ENCODE data around the gene NFILZ.

NFILZ gene

GRCh38 chr19:8657869-8658268 lies 27.4 kb downstream of the NFILZ start:
- DNase-seq (ENCODE audit: low read depth) = no peak
- no peak for TF ChIP-seq CTCF (IDR thresholded peaks at IDR 0.05; ENCODE audit: insufficient read depth, low read depth, low read length, missing control alignments)
- no peak overlapping the region for H3K4me3 ChIP-seq (ENCODE audit: low read length)

DNA sequence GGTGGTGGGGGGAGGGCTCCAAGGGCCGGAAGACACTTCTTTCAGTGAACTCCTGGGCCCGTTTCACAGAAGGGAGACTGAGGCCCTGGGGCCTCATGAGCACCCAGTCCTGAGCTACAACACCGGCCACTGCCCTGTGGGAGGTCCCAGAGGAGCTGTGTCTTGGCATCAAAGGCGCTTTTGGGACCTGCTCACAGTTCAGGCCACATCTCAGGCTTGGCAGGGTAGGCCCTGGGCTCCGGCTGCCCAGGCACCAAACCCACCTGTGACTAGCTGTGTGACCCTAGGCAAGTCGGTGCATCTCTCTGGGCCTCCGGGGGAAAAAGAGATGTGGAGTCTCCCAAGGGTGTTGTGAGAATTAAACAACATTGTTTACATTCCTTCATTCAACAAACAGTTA lies 29.5 kb downstream of the NFILZ start:
- no peak overlapping the region for H3K4me3 ChIP-seq (ENCODE audit: low read length)
- DNase-seq (ENCODE audit: low read depth) = no peak
- TF ChIP-seq CTCF (IDR thresholded peaks at IDR 0.05; ENCODE audit: insufficient read depth, low read depth, low read length, missing control alignments) = no peak

GRCh38 chr19:8662263-8662662 lies 31.8 kb downstream of the NFILZ start:
- H3K4me3 ChIP-seq (ENCODE audit: low read length) = no peak overlapping the region
- no peak for TF ChIP-seq CTCF (IDR thresholded peaks at IDR 0.05; ENCODE audit: insufficient read depth, low read depth, low read length, missing control alignments)
- no peak for DNase-seq (ENCODE audit: low read depth)

DNA sequence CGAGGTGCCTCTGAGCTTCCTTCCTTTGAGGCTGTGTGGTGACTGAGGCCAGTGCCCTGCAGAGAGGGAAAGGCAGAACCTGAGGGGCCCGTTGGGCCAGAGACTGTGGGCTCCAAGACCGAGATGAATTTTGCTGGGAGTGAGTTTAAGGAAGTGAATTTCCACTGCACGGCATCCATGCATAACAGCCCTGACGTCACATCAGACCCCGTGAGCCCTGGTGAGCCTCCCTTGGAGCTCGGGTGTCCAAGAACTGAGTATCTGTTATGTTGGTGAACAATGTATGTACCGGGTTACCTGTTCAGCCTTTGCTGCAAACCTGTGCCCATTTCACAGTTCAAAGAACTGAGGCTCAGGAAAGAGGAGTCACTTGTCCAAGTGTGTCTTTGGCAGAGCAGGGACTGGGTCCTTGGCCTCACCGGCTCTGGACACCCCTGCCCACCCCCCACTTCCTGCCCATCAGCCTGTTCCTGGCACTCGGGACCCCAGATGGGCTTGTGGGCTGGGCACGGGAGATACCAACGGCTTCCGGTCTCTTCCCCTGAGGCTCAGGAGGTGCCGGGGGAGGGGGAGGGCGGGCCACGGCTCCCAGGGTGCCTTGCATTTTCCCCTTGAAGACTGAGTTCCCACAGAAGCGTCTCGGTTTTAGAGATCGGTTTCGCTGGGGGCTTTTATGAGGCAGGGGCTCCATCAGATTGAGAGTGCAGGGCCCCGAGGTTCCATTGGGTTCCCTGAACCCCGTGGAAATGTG lies 33.7 kb downstream of the NFILZ start:
- no peak for DNase-seq (ENCODE audit: low read depth)
- TF ChIP-seq CTCF (IDR thresholded peaks at IDR 0.05; ENCODE audit: insufficient read depth, low read depth, low read length, missing control alignments) = no peak
- H3K4me3 ChIP-seq (ENCODE audit: low read length) = no peak overlapping the region

GRCh38 chr19:8664671-8665057 lies 34.2 kb downstream of the NFILZ start:
- TF ChIP-seq CTCF (IDR thresholded peaks at IDR 0.05; ENCODE audit: insufficient read depth, low read depth, low read length, missing control alignments) = no peak
- DNase-seq (ENCODE audit: low read depth) = no peak
- no peak overlapping the region for H3K4me3 ChIP-seq (ENCODE audit: low read length)

GRCh38 chr19:8665468-8666213 lies 35.2 kb downstream of the NFILZ start:
- no peak for DNase-seq (ENCODE audit: low read depth)
- no peak for TF ChIP-seq CTCF (IDR thresholded peaks at IDR 0.05; ENCODE audit: insufficient read depth, low read depth, low read length, missing control alignments)
- H3K4me3 ChIP-seq (ENCODE audit: low read length) = no peak overlapping the region

Data from epithelial cell of esophagus (primary cell).